Measurements from ENCODE around the gene BSPRY. TPM values are rescaled to one million over a fixed set of nuclear protein-coding genes. Genes with fewer than 3 reads are reported as not detected.

The BSPRY gene
- total RNA-seq, 4 donors from 2014 or later, result 9.0 to 36.8 (median 26.8) TPM

DNA sequence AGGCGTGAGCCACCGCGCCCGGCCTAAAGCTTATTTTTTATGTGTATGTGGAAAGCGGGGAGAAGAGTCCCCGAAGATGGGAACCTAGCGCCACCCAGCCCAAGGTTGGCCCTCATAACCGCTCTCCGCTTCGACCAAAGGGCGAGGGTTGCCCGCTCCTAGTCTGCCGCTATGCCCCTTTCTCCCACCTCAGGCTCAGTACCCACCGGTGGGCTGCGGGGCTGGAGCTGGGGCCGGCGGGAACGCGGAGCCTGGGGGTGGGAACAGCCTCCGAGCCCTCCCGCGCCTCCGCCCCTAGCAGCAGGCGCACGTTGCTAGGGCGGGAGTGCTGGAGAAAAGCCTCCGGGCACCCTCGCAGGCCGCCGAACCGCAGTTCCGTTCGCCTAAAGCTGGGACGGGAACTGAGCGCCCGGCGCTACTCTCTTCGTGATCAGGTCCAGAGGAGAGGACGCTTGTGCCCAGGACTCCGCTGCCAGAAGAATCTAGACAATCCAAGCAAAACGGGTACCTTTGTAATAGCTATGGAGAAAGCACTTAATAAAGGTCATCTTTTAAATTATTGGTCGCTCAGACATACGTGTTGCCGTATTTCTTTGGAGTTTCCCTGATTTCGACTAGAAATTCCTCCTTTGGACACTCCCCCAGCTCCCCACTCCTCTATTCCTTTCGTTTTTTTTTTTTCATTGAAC is 9.2 kb upstream of the BSPRY start, which contains the start of gene WDR31:
Gene WDR31, minus strand, starts transcription at position 265 of the 689 bp plus-strand sequence. CDS start 8,253 bp downstream, outside the sequence.
- H3K27me3 ChIP-seq, result no peaks in the 10 kb centered on the region
- 1 to 5% methylated on average over 5 to 46 of the region's 46 CpGs for WGBS, 2 donors (ENCODE audit: low coverage in 1 of 2)
- H3K27ac ChIP-seq, result peak within 1 kb of the TSS; percentile 74 to 87 (median 80)
- intact Hi-C loops (cut with DNase I; ENCODE audit: low total_unique reads), result loop anchor here (10.0 kb wide), 1 partner anchor 65 kb away; the partner anchor contains the start of gene ALAD
- H3K9me3 ChIP-seq, result no peaks in the 10 kb centered on the region
- in situ Hi-C loops (cut with MboI; ENCODE audit: low pct_ligation_motif_present in 1 of 4, low pct_unique_long_range_greater_than_20kb in 1 of 4, low sequenced_read_pairs in 3 of 4), result no loop called here
- peak within 1 kb of the TSS; percentile 26 to 75 (median 67) for H3K4me3 ChIP-seq
- TF ChIP-seq POLR2A (IDR thresholded peaks at IDR 0.05) (peak; percentile 25), POLR2AphosphoS5 (IDR thresholded peaks at IDR 0.05) (peak; percentile 63 to 81 (median 77)), EP300 (IDR thresholded peaks at IDR 0.05; ENCODE audit: low read depth) (no peak)
- TF ChIP-seq, protein P1, sequence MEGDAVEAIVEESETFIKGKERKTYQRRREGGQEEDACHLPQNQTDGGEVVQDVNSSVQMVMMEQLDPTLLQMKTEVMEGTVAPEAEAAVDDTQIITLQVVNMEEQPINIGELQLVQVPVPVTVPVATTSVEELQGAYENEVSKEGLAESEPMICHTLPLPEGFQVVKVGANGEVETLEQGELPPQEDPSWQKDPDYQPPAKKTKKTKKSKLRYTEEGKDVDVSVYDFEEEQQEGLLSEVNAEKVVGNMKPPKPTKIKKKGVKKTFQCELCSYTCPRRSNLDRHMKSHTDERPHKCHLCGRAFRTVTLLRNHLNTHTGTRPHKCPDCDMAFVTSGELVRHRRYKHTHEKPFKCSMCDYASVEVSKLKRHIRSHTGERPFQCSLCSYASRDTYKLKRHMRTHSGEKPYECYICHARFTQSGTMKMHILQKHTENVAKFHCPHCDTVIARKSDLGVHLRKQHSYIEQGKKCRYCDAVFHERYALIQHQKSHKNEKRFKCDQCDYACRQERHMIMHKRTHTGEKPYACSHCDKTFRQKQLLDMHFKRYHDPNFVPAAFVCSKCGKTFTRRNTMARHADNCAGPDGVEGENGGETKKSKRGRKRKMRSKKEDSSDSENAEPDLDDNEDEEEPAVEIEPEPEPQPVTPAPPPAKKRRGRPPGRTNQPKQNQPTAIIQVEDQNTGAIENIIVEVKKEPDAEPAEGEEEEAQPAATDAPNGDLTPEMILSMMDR (IDR thresholded peaks at IDR 0.05), result no peak
- H3K36me3 ChIP-seq, result no peaks in the 10 kb centered on the region
- peak; percentile 89 for DNase-seq
- H3K4me1 ChIP-seq, result peaks cover 10 to 34% (median 23%) of the 10 kb centered on the region in 4 donors

DNA sequence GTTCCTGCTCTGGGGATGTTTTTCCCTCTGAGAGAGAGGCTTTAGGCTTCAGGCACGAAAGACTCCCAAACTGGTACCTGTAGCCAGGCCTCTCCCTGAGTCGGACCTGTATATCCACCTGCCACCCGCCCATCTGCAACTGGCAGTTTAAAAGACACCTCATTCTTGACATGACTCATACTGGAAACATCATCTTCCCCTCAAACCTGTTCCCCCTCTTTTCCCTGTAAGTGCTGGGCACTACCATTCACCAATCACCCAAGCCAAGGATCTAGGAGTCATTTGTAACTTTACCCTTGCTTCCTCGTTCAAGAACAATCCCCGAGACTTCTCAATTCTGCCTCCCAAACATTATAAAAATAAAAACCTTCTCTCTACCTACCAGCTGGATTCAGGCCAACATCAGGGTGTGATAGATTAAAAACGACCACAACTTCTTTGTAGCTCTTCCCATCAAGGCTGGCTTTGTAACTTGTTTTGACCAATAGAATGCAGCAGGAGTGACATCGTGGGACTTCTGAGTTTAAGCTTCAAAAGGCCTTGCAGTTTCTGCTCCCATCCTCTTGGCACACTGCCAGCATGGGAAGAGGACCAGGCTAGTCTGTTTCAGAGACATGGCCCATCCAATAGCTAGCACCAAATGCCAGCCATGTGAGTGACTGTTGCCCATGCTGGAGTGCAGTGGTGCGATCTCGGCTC is 7.5 kb upstream of the BSPRY start:
- intact Hi-C loops (cut with DNase I; ENCODE audit: low total_unique reads) (loop anchor here (10.0 kb wide), 1 partner anchor 63 kb away; the partner anchor contains the start of gene ALAD), in situ Hi-C loops (cut with MboI; ENCODE audit: low pct_ligation_motif_present in 1 of 4, low pct_unique_long_range_greater_than_20kb in 1 of 4, low sequenced_read_pairs in 3 of 4) (no loop called here)
- H3K4me1 ChIP-seq, result peaks cover 10 to 50% (median 27%) of the 10 kb centered on the region in 4 donors
- WGBS, 2 donors (ENCODE audit: low coverage in 1 of 2), result 49% methylated on average over 9 of the region's 9 CpGs; no CpG with 5 or more reads in 1 of the 2 donors
- TF ChIP-seq POLR2A (IDR thresholded peaks at IDR 0.05) (no peak), EP300 (IDR thresholded peaks at IDR 0.05; ENCODE audit: low read depth) (no peak), POLR2AphosphoS5 (IDR thresholded peaks at IDR 0.05) (no peak)
- TF ChIP-seq, protein P1 (IDR thresholded peaks at IDR 0.05), result no peak
- H3K9me3 ChIP-seq, result no peaks in the 10 kb centered on the region
- H3K4me3 ChIP-seq, result no peak overlapping the region
- peak; percentile 32 for DNase-seq
- H3K36me3 ChIP-seq, result no peaks in the 10 kb centered on the region
- H3K27ac ChIP-seq, result peak overlapping the region in 1 of 4 donors; percentile 10
- H3K27me3 ChIP-seq, result no peaks in the 10 kb centered on the region

DNA sequence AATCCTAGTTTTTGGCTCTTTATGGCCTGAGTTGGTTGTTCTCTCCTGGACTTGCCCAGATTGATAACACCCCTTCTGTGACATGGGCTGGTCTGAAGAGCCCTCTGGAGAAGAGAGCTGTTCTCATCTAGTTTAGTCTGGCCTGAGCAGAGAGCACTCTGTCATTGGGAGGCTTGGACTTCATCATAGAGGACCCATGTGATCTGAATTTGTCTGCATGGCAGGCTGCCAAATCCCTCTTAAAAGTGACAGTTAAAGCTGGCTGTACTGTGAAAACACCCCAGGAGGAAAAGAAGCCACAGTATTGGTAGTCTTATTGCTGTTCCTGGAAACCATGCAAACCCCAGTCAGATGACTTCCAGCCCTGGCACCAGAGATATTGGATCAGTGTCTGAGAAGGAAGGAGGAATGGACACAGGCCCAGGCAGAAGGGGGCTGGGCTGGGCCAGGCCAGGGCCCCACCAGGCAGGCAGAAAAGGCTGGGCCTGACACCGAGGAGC is 5.6 kb upstream of the BSPRY start:
- Histone ChIP-seq H3K9me3 (no peaks in the 10 kb centered on the region), H3K27me3 (no peaks in the 10 kb centered on the region), H3K4me1 (peaks cover 10 to 64% (median 35%) of the 10 kb centered on the region in 4 donors), H3K36me3 (no peaks in the 10 kb centered on the region), H3K4me3 (no peak overlapping the region), H3K27ac (peak overlapping the region; percentile 77 to 85 (median 84))
- intact Hi-C loops (cut with DNase I; ENCODE audit: low total_unique reads) (loop anchor here (10.0 kb wide), 1 partner anchor 61 kb away; the partner anchor contains the start of gene ALAD), in situ Hi-C loops (cut with MboI; ENCODE audit: low pct_ligation_motif_present in 1 of 4, low pct_unique_long_range_greater_than_20kb in 1 of 4, low sequenced_read_pairs in 3 of 4) (no loop called here)
- peak; percentile 54 to 78 (median 66) for TF ChIP-seq POLR2AphosphoS5 (IDR thresholded peaks at IDR 0.05)
- peak; percentile 69 for TF ChIP-seq EP300 (IDR thresholded peaks at IDR 0.05; ENCODE audit: low read depth)
- TF ChIP-seq, protein P1 (IDR thresholded peaks at IDR 0.05), result no peak
- 25% methylated on average over 1 of the region's 1 CpG; no CpG with 5 or more reads in 1 of the 2 donors for WGBS, 2 donors (ENCODE audit: low coverage in 1 of 2)
- peak; percentile 86 for DNase-seq

DNA sequence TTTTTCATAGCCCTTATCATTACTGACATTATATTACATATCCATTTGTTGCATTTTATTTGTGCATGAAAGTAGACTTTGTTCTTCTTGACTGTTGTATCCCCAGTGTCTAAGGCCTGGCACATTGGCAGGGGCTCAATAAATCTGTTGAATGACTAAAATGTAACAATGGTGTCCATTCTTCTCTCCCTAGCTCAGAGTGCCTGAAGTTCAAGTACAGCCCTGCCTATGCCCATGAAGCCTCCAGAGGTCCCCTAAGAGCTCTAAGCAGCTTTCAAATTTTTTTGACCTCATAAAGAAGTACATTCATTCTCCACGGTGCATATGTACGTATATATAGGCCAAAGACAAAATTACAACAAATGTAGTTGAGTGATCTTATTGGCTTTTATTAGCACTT is 4.2 kb upstream of the BSPRY start:
- Histone ChIP-seq H3K36me3 (no peaks in the 10 kb centered on the region), H3K27me3 (peaks cover 5% of the 10 kb centered on the region), H3K4me1 (peaks cover 3 to 64% (median 35%) of the 10 kb centered on the region in 4 donors), H3K4me3 (no peak overlapping the region), H3K27ac (peak overlapping the region; percentile 77 to 85 (median 84)), H3K9me3 (no peaks in the 10 kb centered on the region)
- peak; percentile 45 for DNase-seq
- TF ChIP-seq POLR2A (IDR thresholded peaks at IDR 0.05) (no peak), POLR2AphosphoS5 (IDR thresholded peaks at IDR 0.05) (no peak)
- TF ChIP-seq, protein P1 (IDR thresholded peaks at IDR 0.05), result peak in 1 of 5 experiments; percentile 12
- intact Hi-C loops (cut with DNase I; ENCODE audit: low total_unique reads) (loop anchor here (10.0 kb wide), 1 partner anchor 60 kb away; the partner anchor contains the start of gene ALAD), in situ Hi-C loops (cut with MboI; ENCODE audit: low pct_ligation_motif_present in 1 of 4, low pct_unique_long_range_greater_than_20kb in 1 of 4, low sequenced_read_pairs in 3 of 4) (no loop called here)
- 38 to 47% methylated on average over 2 of the region's 2 CpGs for WGBS, 2 donors (ENCODE audit: low coverage in 1 of 2)

All from transverse colon (tissue), 4 donors.